NB4 (cell line): Measurements from ENCODE around the gene NBEAL2.

Experiments used
- CTCF ChIP-seq: IDR thresholded peaks from one replicate; pipeline ENCODE4 v1.5.1; 2012; ENCODE audit warnings: low read depth, low read length
- MYC ChIP-seq: IDR thresholded peaks from 2 replicates; pipeline ENCODE4 v1.6.1; 2011; ENCODE audit warnings: low read depth, low read length
- POLR2A ChIP-seq: IDR thresholded peaks from 2 replicates; pipeline ENCODE4 v1.6.1; 2011; ENCODE audit warnings: mild to moderate bottlenecking; ENCODE audit not compliant: insufficient read length; ENCODE audit errors: extremely low read depth

- TF ChIP-seq CTCF (no peak), POLR2A (no peak), MYC (no peak)
These were observed 4.9 kb upstream of the NBEAL2 start for GRCh38 chr3:46974421-46975171.
